GM10266 (cell line): ENCODE results near the gene PARD3.

ENCODE experiments used
- DNase-seq: peaks from one replicate; pipeline ENCODE4 v3.0.0; 2012; ENCODE audit errors: extremely low spot score
- TF ChIP-seq, protein P1 (sequence below): IDR thresholded peaks from 2 replicates; pipeline ENCODE4 v1.5.1; 2012; ENCODE audit warnings: mild to moderate bottlenecking, low read depth; ENCODE audit not compliant: control insufficient read depth, insufficient read depth; ENCODE audit errors: missing control alignments

The PARD3 gene

GRCh38 chr10:34528320-34528719 is 286.8 kb downstream of the PARD3 start:
- DNase-seq, result no peak
- TF ChIP-seq, protein P1, sequence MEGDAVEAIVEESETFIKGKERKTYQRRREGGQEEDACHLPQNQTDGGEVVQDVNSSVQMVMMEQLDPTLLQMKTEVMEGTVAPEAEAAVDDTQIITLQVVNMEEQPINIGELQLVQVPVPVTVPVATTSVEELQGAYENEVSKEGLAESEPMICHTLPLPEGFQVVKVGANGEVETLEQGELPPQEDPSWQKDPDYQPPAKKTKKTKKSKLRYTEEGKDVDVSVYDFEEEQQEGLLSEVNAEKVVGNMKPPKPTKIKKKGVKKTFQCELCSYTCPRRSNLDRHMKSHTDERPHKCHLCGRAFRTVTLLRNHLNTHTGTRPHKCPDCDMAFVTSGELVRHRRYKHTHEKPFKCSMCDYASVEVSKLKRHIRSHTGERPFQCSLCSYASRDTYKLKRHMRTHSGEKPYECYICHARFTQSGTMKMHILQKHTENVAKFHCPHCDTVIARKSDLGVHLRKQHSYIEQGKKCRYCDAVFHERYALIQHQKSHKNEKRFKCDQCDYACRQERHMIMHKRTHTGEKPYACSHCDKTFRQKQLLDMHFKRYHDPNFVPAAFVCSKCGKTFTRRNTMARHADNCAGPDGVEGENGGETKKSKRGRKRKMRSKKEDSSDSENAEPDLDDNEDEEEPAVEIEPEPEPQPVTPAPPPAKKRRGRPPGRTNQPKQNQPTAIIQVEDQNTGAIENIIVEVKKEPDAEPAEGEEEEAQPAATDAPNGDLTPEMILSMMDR, result no peak

DNA sequence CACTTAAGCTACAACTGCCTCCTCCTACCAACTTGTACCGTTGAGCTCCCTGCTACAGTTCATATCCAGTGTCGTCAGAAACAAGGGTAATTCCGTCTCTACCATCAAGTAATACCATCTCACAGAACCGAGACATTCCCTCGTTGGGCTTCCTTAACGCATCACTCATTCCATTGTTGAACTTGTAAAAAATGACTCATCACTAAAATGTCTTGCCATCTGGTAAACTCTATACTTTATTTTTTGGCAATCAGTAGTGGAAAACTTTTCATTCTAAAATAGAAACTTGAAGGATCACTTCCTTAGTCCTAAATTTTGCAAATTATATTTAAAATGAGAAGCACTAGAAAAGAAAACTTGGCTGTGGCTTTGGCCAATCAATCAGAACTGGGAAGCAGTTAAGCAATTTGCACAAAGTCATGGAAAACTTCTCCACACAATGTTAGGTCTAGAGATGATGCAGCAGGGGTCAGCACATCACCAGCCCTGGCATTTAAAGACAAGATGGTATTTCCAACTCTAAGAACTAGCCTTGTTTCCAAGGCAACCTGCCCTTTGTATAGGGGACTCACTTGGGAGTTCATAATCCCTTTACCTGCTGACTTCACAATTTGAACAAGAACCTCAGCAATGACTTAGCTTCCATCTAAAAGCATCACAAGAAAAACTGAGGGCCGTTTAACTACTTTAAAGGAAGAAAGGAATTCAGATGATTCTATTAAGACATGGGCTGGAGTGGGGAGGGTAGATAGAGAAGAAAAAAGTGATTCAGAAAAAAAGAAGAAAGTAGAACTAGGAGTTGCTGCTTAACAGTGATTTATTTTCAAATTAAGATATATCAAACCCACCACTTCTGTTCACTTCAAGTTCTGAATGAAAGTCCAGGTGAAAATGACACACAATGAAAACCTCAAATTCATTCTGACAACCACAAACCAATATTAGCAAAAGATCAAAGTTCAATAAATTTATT is 288.1 kb downstream of the PARD3 start:
- TF ChIP-seq, protein P1, result peak; percentile 20
- DNase-seq, result no peak

GRCh38 chr10:34526186-34526585 is 288.9 kb downstream of the PARD3 start:
- DNase-seq, result no peak
- TF ChIP-seq, protein P1, result no peak

- no peak for DNase-seq
- TF ChIP-seq, protein P1, result no peak
Observed at GRCh38 chr10:34524369-34525091, 290.6 kb downstream of the PARD3 start.

GRCh38 chr10:34523017-34523767 is 291.9 kb downstream of the PARD3 start:
- DNase-seq, result no peak
- TF ChIP-seq, protein P1, result no peak

- DNase-seq, result peak; percentile 15
- TF ChIP-seq, protein P1, result peak; percentile 61
Observed at GRCh38 chr10:34522546-34522945, 292.6 kb downstream of the PARD3 start.

DNA sequence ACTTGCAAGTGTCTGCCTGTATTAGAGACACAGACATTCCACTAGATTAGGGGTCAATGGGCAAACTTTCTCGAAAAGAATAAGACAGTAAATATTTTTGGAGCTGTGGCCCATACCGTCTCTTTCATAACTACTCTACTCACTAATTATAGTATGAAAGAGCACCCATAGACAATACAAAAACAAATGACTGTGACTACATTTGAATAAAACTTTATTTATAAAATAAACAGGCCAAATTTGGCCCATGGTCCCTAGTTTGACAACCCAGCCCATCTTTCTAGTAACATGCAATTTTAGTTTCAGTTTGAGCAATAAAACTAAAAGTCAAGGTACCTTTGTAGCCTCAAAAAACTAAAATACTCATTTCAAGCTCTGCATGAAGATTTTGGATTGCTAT is 294.6 kb downstream of the PARD3 start:
- TF ChIP-seq, protein P1, result no peak
- DNase-seq, result no peak
